Thoracic aorta (tissue), 2 donors: ENCODE data around the gene MEG3. TPM values are rescaled to one million over a fixed set of nuclear protein-coding genes. Genes with fewer than 3 reads are reported as not detected.

ENCODE experiments used
- ATAC-seq: fragments of 150-250 bp; one replicate; pipeline ENCODE4 v1.8.0; 2017; ENCODE audit warnings: low read depth; ENCODE audit not compliant: insufficient number of reproducible peaks, low FRiP score
- DNase-seq: peaks from one replicate; pipeline ENCODE4 v3.0.0-alpha.2; 2020; ENCODE audit warnings: low spot score
- H3K27ac ChIP-seq, 2 donors: fragments of 200-600 bp; sonication (generic); 1 replicate in 1 of 2; 2 replicates in 1 of 2; pipeline ENCODE4 v1.5.1; 2016; ENCODE audit warnings: mild to moderate bottlenecking in 2 of 2, moderate library complexity in 2 of 2
- H3K27me3 ChIP-seq: fragments of 200-600 bp; sonication (generic); replicated peaks from 2 replicates; pipeline ENCODE4 v1.6.0; 2016; ENCODE audit warnings: mild to moderate bottlenecking; ENCODE audit not compliant: insufficient read depth
- H3K36me3 ChIP-seq: fragments of 200-600 bp; sonication (generic); one replicate; pipeline ENCODE4 v1.5.1; 2016
- H3K4me1 ChIP-seq, 2 donors: fragments of 200-600 bp; sonication (generic); 1 replicate in 1 of 2; 2 replicates in 1 of 2; pipeline versions ENCODE4 v1.5.1 to v1.6.0; 2016; ENCODE audit warnings: low read depth in 2 of 2, mild to moderate bottlenecking in 1 of 2; ENCODE audit not compliant: control insufficient read depth in 1 of 2
- H3K4me3 ChIP-seq: fragments of 200-600 bp; sonication (generic); 2 replicates; pipeline ENCODE4 v1.5.1; 2016; ENCODE audit warnings: mild to moderate bottlenecking
- H3K9me3 ChIP-seq: fragments of 200-600 bp; sonication (generic); 2 replicates; pipeline ENCODE4 v1.5.1; 2016
- total RNA-seq, 2 donors: library from RNA; depleted of rRNA; stranded (reverse); fragments of >200 nt; gene quantifications; one replicate each; pipeline versions ENCODE4 v1.1.0 to v1.2.3, GENCODE V29; 2016
- TF ChIP-seq, protein P1 (sequence below): fragments of 200-600 bp; sonication (generic); IDR thresholded peaks from one replicate; pipeline ENCODE4 v1.5.1; 2019; ENCODE audit warnings: antibody characterized with exemption

MEG3 gene
- total RNA-seq, 2 donors from 2014 or later = 127 to 153 TPM

DNA sequence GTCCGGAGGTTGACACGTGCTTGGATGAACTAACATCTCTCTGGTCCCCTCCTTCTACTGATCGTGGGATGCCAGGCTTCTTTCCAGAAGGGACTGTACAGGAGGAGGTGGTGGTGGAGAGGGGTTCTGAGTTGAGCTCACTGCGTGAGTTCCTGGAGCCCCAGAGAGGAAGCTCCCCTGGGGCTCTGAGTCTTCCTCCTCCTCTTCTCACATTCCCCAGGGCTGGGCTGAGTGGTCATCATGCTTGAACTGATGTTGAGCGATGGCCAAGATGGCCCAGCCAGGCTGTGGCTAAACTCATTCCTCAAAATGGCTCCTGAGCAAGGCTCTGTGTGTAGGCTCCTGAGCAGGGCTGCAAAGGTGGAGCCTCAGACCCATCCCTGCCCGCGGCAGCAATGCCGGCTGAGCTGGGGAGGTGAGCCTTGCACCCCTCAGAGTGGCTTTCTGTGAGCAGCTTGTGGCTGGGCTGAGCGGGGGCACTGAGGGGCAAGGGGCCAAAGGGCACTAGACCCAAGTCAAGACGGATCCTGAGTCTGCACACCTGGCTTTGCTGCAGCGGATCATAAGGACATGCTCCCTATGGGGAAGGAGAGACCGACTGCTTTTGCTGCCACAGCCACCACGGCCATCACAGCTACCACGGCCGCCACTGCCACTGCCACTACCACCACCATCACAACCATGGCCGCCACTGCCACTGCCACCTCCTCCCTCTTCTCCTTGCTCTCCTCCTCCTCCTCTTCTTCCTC lies 35.4 kb downstream of the MEG3 start:
- TF ChIP-seq, protein P1, sequence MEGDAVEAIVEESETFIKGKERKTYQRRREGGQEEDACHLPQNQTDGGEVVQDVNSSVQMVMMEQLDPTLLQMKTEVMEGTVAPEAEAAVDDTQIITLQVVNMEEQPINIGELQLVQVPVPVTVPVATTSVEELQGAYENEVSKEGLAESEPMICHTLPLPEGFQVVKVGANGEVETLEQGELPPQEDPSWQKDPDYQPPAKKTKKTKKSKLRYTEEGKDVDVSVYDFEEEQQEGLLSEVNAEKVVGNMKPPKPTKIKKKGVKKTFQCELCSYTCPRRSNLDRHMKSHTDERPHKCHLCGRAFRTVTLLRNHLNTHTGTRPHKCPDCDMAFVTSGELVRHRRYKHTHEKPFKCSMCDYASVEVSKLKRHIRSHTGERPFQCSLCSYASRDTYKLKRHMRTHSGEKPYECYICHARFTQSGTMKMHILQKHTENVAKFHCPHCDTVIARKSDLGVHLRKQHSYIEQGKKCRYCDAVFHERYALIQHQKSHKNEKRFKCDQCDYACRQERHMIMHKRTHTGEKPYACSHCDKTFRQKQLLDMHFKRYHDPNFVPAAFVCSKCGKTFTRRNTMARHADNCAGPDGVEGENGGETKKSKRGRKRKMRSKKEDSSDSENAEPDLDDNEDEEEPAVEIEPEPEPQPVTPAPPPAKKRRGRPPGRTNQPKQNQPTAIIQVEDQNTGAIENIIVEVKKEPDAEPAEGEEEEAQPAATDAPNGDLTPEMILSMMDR = no peak
- Histone ChIP-seq H3K4me3 (no peak overlapping the region), H3K27me3 (no peaks in the 10 kb centered on the region), H3K9me3 (no peaks in the 10 kb centered on the region), H3K4me1 (no peaks in the 10 kb centered on the region), H3K27ac (no peak overlapping the region), H3K36me3 (no peaks in the 10 kb centered on the region)
- ATAC-seq (no peak), DNase-seq (no peak)

DNA sequence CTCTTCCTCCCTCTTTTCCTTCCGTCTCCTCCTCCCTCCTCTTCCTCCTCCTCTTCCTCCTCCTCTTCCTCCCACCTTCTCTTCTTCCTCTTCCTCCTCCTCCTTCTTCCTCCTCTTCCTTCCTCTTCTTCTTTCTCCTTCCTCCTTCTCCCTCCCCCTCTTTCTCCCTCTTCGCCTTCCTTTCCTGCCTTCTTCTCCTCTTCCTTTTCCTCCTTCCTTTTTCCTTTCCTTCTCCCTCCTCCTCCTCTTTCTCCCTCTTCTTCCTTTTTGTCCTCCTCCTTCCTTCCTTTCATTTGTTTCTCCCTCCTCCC lies 36.0 kb downstream of the MEG3 start:
- no peaks in the 10 kb centered on the region for H3K4me1 ChIP-seq
- DNase-seq (no peak), ATAC-seq (no peak)
- H3K27ac ChIP-seq = no peak overlapping the region
- TF ChIP-seq, protein P1 = no peak
- no peaks in the 10 kb centered on the region for H3K9me3 ChIP-seq
- no peaks in the 10 kb centered on the region for H3K27me3 ChIP-seq
- H3K36me3 ChIP-seq = no peaks in the 10 kb centered on the region
- H3K4me3 ChIP-seq = no peak overlapping the region

DNA sequence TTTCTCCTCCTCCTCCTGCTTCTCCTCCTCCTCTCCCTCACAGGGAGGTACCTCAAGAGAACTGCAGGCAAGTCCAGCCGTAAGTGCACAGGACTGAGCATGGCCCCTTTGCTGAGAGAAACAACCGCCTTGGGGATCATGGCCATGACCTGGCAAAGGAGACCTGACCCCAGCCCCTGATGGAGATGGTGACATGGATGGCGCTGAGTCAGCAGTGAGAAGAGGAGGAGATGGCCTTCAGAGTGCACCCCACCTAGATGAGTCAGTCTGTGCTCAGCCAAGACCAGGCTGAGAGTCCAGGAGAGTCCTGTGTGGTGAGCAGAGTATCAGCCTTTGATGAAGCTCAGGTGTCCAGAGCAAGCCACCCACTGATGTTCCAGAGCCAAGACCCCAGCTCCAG lies 36.4 kb downstream of the MEG3 start:
- TF ChIP-seq, protein P1 = no peak
- ATAC-seq = no peak
- DNase-seq = no peak

DNA sequence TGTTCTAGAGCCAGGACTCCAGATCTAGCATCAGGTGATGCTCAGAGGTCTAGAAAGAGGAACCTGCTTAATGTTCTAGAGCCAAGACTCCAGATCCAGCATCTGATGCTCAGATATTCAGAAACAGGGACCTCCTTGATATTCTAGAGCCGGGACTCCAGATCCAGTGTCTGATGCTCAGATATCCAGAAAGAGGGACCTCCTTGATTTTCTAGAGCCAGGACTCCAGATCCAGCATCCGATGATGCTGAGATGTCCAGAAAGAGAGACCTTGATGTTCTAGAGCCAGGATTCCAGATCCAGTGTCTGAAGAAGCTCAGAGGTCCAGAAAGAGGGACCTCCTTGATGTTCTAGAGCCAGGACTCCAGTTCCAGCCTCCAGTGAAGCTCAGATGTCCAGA lies 36.9 kb downstream of the MEG3 start:
- DNase-seq = no peak
- H3K4me3 ChIP-seq = no peak overlapping the region
- TF ChIP-seq, protein P1 = no peak
- no peaks in the 10 kb centered on the region for H3K36me3 ChIP-seq
- H3K4me1 ChIP-seq = no peaks in the 10 kb centered on the region
- no peak for ATAC-seq
- H3K27ac ChIP-seq = no peak overlapping the region
- no peaks in the 10 kb centered on the region for H3K9me3 ChIP-seq
- no peaks in the 10 kb centered on the region for H3K27me3 ChIP-seq

More for the DNA sequence above, 36.4 kb downstream of the MEG3 start:
- Histone ChIP-seq H3K36me3 (no peaks in the 10 kb centered on the region), H3K9me3 (no peaks in the 10 kb centered on the region), H3K27me3 (no peaks in the 10 kb centered on the region), H3K4me3 (no peak overlapping the region), H3K4me1 (no peaks in the 10 kb centered on the region), H3K27ac (no peak overlapping the region)

DNA sequence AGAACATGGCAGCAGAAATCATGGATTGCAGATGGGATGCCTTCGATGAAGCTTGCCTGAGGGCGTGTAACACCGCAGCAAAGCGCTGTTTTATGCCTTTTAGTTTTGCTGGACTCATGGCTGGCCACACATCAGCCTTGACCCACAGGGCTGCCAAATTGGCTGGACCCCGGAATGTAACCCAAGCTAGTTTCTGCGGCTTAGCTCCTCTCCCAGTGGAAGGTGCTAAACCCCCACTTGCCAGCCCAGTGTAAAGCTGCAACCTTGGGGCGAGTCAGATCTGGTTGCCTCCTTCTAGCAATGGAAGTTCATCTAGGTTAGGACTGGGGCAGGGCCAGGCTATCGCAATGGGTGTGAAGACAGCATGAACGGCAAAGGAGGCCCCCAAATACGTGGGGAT lies 38.3 kb downstream of the MEG3 start:
- H3K4me3 ChIP-seq = no peak overlapping the region
- no peak for ATAC-seq

More for the DNA sequence above, 38.3 kb downstream of the MEG3 start:
- no peaks in the 10 kb centered on the region for H3K4me1 ChIP-seq
- no peaks in the 10 kb centered on the region for H3K9me3 ChIP-seq
- H3K36me3 ChIP-seq = no peaks in the 10 kb centered on the region
- TF ChIP-seq, protein P1 = no peak
- no peaks in the 10 kb centered on the region for H3K27me3 ChIP-seq
- no peak overlapping the region for H3K27ac ChIP-seq
- DNase-seq = no peak
